ENCODE data around the gene STX10.

DNA sequence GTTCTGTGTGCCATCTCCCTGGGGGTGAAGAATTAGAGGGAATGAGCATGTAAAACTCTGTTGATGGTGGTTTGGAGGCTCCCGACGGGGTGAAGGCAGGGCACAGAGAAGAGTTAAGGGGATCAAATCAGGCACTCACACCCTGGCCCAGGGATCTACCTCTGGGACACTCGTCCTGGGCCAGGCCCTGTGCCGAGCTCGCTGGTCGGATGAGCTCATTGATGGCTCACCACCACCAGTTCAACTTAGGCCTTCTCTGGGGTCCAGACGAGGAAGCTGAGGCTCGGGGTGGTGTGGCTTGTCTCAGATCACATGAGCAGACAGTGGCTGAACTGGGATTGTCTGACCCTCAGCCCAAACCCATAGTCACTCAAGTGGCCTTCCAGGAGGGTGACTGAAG, 30.5 kb downstream of the STX10 start:
- TF ChIP-seq HDAC2 (IDR thresholded peaks at IDR 0.05) (no peak), SREBF2 (IDR thresholded peaks at IDR 0.05) (no peak), RAD21 (conservative IDR thresholded peaks at IDR 0.05 in 1 of 2, IDR thresholded peaks at IDR 0.05 in 1 of 2) (no peak), EP300 (IDR thresholded peaks at IDR 0.05) (no peak), POLR2A (IDR thresholded peaks at IDR 0.05; ENCODE audit: low read length) (no peak), RFX5 (IDR thresholded peaks at IDR 0.05) (no peak), PHF8 (IDR thresholded peaks at IDR 0.05; ENCODE audit: borderline replicate concordance, low read depth) (no peak), TP53 (CRISPR knock-in tag; IDR thresholded peaks at IDR 0.05) (no peak), MYC (IDR thresholded peaks at IDR 0.05; ENCODE audit: borderline replicate concordance, low read length) (no peak)
- TF ChIP-seq, protein P1, sequence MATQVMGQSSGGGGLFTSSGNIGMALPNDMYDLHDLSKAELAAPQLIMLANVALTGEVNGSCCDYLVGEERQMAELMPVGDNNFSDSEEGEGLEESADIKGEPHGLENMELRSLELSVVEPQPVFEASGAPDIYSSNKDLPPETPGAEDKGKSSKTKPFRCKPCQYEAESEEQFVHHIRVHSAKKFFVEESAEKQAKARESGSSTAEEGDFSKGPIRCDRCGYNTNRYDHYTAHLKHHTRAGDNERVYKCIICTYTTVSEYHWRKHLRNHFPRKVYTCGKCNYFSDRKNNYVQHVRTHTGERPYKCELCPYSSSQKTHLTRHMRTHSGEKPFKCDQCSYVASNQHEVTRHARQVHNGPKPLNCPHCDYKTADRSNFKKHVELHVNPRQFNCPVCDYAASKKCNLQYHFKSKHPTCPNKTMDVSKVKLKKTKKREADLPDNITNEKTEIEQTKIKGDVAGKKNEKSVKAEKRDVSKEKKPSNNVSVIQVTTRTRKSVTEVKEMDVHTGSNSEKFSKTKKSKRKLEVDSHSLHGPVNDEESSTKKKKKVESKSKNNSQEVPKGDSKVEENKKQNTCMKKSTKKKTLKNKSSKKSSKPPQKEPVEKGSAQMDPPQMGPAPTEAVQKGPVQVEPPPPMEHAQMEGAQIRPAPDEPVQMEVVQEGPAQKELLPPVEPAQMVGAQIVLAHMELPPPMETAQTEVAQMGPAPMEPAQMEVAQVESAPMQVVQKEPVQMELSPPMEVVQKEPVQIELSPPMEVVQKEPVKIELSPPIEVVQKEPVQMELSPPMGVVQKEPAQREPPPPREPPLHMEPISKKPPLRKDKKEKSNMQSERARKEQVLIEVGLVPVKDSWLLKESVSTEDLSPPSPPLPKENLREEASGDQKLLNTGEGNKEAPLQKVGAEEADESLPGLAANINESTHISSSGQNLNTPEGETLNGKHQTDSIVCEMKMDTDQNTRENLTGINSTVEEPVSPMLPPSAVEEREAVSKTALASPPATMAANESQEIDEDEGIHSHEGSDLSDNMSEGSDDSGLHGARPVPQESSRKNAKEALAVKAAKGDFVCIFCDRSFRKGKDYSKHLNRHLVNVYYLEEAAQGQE (IDR thresholded peaks at IDR 0.05): no peak
- TF ChIP-seq, protein P2, sequence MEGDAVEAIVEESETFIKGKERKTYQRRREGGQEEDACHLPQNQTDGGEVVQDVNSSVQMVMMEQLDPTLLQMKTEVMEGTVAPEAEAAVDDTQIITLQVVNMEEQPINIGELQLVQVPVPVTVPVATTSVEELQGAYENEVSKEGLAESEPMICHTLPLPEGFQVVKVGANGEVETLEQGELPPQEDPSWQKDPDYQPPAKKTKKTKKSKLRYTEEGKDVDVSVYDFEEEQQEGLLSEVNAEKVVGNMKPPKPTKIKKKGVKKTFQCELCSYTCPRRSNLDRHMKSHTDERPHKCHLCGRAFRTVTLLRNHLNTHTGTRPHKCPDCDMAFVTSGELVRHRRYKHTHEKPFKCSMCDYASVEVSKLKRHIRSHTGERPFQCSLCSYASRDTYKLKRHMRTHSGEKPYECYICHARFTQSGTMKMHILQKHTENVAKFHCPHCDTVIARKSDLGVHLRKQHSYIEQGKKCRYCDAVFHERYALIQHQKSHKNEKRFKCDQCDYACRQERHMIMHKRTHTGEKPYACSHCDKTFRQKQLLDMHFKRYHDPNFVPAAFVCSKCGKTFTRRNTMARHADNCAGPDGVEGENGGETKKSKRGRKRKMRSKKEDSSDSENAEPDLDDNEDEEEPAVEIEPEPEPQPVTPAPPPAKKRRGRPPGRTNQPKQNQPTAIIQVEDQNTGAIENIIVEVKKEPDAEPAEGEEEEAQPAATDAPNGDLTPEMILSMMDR (IDR thresholded peaks at IDR 0.05): no peak
- TF ChIP-seq, protein P3, sequence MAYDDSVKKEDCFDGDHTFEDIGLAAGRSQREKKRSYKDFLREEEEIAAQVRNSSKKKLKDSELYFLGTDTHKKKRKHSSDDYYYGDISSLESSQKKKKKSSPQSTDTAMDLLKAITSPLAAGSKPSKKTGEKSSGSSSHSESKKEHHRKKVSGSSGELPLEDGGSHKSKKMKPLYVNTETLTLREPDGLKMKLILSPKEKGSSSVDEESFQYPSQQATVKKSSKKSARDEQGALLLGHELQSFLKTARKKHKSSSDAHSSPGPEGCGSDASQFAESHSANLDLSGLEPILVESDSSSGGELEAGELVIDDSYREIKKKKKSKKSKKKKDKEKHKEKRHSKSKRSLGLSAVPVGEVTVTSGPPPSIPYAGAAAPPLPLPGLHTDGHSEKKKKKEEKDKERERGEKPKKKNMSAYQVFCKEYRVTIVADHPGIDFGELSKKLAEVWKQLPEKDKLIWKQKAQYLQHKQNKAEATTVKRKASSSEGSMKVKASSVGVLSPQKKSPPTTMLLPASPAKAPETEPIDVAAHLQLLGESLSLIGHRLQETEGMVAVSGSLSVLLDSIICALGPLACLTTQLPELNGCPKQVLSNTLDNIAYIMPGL (CRISPR knock-in tag; IDR thresholded peaks at IDR 0.05; ENCODE audit: borderline replicate concordance): no peak
